22Rv1 (cell line): ENCODE results near the gene ISCA2.
"Not testable (repeated sequence)": the region's sequence is repeated elsewhere in the genome, so short reads cannot be mapped to it uniquely, and the experiment has no call there.

Source experiments
- H3K27ac ChIP-seq: fragments of 450-650 bp; 2 replicates; pipeline ENCODE4 v1.5.1; 2017
- CTCF ChIP-seq: fragments of 450-650 bp; IDR thresholded peaks from 2 replicates; pipeline ENCODE4 v1.5.1; 2017; ENCODE audit warnings: mild to moderate bottlenecking
- ZFX ChIP-seq: fragments of 450-650 bp; IDR thresholded peaks from 2 replicates; pipeline ENCODE4 v1.6.1; 2017; ENCODE audit warnings: antibody characterized with exemption, borderline replicate concordance

The ISCA2 gene

DNA sequence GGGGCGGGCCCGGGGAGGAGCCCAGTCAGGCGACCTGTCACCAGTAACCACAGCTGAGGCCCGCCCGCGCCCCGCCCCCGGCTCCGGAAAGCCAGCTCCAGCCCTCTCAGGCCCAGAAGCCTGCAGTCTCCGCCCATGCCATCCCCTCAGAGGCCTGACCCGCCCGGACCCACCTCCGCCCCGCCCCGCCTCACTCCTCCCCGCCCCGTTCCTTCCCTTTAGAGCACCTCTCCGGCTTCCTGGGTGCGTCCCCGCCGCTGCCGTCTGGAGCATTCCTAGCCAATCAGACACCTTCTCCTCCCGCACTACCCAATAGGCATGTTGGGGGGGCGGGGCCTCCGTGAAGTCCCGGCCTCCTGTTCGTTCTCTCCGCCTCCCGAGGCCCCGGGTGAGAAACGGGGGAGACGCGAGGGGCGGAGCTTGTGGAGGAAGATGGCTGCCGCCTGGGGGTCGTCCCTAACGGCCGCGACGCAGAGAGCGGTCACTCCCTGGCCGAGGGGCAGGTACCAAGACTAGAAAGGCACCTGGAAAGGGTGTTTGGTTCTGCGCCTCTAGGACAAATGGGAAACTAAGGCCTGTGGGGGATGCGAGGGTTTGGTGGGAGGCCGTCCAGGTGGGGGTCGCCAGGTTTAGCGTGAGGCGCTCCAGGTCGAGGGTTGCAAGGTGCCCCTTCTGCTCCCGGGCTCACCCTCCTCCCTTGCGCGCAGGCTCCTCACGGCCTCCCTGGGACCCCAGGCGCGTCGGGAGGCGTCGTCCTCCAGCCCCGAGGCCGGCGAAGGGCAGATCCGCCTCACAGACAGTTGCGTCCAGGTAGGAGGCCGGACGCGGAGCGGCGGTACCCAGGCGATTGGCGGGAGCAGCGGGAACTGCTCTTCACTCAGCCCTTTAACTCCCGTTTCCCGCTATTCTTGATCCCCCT lies at the start of gene ISCA2:
ISCA2 (plus strand) TSS at position 423 of the 919 bp plus-strand sequence; CDS start at position 433, 10 bp downstream.
- TF ChIP-seq CTCF, result no peak
- TF ChIP-seq ZFX, result no peak
- H3K27ac ChIP-seq, result peak within 1 kb of the TSS; percentile 70

DNA sequence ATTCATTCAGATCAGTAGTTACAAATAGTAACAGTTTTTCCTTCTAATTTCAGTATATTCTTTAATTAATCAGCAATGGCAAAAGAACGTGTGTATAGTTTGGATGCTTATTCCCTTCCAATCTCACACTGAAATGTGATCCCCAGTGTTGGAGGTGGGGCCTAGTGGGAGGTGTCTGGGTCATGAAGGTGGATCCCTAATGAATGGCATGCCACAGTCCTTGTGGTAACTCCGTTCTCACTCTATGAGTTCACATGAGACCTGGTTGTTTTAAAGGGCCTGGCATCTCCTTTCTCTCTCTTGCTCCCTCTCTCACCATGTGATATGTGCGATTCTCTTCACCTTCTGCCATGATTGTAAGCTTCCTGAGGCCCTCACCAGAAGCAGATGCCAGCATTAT lies 48.7 kb upstream of the ISCA2 start:
- TF ChIP-seq ZFX, result no peak
- no peak for TF ChIP-seq CTCF
- no peak overlapping the region for H3K27ac ChIP-seq

GRCh38 chr14:74454397-74454796 lies 39.2 kb upstream of the ISCA2 start:
- H3K27ac ChIP-seq, result not testable (repeated sequence)

DNA sequence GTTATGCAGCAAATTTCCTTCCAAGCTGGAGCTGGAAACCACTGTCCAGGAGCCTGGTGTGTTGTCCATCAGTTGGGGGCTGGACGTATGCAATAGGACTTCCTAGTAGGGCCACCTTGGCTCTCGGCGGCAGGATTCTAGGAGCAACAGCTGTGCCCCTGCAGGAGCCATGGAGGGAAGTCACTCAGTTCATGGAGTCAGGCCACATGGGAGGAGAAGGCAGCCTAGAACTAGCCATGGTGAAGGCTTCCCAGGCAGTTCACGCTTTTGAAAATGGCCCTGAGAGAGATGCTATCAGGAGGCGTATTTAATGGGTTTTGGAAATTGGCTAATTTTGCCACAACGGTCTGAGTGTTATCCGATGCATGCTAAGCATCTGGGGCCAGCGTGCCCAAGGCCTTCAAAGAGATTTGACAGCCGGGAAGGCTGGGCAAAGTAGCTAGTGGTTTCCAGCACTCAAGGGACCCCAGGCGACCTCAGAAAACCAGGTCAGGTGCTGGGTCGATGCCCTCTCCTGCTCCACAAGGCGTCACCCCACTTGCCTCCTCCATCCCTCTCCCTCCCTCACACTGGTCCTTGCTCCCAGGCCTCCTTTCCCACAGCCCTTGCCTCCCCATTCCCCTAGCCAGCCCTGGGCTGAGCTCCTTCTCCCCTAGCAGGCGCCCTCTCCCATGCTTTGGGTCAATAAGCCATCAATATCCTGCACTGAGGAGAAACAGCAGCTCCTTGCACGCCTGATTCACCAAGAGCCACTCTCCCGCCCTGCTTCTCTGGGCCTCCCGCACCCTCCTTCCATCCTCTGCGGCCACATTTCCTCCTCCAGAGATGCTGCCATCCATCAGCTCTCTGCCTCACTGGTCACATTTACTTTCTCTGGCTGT lies 36.6 kb upstream of the ISCA2 start:
- TF ChIP-seq CTCF, result no peak
- H3K27ac ChIP-seq, result no peak overlapping the region

DNA sequence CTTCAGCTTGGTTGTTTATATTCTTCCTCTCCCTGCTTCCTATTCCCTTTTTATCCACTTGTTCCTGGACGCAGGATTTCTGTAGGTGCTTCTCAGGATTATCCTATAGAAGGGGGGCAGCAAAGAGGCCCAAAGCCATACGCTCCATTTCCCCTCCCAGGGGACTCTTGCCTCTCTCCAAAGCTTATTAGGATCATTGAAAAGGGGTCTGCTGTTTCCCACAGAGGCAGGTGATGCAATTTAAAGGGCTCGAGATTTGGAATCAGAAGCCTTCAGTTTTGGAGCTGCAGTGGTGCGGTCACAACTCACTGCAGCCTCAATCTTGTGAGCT lies 36.0 kb upstream of the ISCA2 start:
- TF ChIP-seq CTCF (no peak), ZFX (no peak)
- no peak overlapping the region for H3K27ac ChIP-seq

DNA sequence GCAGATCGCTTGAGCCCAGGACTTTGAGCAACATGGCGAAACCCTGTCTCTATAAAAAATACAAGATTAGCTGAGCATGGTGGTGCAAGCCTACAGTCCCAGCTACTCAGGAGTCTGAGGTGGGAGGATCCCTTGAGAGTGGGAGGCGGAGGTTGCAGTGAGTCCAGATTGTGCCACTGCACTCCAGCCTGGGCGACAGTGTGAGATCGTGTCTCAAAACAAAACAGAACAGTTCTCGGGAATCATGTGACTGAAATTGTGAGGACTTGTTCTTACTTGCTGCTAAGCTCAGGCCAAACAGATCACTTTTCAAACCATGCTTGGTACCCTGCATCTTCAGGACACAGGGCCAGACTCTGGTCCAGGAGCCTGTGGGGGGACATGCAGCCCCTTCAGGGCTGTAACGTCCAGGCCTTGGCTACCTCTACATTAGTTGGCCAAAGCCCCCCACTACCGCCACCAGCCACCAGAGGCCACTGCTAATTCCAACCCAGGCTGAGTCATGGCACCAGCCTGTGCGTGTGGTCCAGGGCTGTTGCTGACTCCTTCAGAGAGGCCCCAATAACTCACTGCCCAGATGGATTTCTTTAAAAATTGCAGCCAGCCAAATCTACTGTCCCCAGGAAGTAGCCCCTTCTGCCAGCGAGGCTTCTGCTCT lies 34.1 kb upstream of the ISCA2 start:
- no peak overlapping the region for H3K27ac ChIP-seq
- TF ChIP-seq CTCF (peak; percentile 67), ZFX (no peak)

DNA sequence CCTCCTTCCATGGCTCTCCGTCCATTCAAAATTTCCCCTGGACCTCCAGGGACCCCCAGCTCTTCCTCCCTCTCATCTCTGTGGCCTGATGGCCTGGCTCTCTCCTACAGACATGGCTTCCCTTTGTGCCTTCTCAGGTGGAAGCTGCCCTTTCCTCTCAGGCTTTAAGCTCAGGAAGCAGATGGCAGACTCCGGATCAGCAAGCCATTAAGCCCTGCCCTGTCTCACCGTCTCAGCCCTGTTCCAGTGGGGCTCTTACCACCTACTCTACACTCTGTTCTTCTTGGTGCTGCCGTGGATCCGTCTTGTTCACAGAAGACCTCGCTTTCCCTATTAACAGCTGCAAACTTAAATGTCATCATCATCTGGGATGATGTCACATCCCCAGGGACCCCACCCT lies 33.6 kb upstream of the ISCA2 start:
- TF ChIP-seq ZFX (no peak), CTCF (no peak)
- no peak overlapping the region for H3K27ac ChIP-seq
